Measurements from ENCODE around the gene YAF2.

The YAF2 gene

DNA sequence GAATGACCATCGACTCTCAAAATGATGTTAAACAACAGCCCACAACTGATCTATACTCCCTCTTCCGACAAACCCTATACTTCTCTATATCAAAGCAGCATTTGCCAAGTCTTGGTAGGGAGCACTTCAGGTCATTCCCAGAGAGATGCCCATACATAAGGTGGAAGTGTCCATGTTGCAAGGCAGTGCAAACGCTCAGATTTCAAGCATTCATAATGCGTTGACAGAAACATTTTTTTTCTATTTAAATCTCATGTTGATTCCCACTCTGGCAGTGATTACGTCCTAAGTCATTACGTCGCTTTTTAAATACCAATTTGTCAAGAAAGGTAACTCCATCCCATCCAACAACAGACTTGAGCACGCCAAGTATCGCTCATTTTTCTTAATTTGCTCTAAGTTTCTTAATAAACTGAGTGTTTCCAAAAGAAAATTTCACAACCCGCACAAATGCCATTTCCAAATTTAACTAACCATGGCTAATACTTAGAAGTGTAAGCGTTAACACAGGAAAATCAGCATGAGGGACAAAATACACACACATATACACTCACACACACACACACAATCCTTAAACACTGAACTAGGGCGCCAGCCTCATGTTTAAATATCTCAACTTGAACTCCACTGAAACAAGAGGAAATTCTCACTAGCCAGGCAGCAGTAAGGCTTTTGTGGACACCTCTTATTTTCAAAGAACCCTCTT is 94.4 kb downstream of the YAF2 start:
- DNase-seq = peak in 1 of 2 donors; percentile 13

DNA sequence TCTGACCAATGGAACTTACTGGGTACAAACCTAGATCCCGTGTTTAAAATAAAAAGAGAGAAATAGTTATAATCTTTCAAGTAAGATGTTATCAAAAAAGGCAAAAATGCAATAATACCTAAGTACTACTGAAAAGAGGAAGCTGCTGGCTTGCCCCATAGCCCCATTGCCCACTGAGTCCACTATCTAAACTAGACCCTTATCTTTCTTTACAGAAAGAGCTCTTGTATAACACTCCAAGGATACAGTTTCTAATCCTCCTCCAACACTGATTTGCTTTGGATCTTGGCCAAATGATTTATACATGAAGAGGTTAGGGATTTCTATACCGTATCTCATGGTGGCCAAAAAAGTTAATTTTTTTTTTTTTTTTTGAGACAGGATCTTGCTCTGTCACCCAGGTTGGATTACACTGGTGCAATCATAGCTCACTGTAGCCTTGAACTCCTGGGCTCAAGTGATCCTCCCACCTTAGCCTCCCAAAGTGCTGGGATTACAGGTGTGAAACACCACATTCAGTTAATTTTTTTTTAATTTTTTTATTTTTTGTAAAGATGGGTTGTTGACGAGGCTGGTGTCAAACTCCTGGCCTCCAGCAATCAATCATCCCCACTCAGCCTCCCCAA is 96.0 kb downstream of the YAF2 start:
- no peak for DNase-seq

DNA sequence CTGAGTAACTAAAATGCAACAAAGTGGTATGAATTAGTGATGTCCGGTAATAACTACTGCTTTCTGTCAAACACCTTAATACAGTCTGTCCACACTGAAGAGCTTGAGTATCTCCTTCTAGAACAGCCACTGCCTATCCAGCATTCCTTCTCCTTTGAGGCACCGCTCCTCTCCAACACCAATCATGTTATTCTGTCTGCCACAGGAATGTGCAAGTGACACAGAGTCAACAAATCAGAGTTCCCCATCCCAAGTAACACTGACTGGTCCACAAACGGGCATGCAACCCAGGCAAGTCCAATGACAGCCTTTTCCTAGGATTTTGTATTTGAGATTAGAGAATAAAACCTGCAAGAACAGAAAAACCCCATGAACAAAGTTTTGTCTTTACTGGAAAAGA is 97.1 kb downstream of the YAF2 start:
- DNase-seq = no peak

- DNase-seq = no peak
Measured at GRCh38 chr12:42135259-42135814, 102.7 kb downstream of the YAF2 start.

DNA sequence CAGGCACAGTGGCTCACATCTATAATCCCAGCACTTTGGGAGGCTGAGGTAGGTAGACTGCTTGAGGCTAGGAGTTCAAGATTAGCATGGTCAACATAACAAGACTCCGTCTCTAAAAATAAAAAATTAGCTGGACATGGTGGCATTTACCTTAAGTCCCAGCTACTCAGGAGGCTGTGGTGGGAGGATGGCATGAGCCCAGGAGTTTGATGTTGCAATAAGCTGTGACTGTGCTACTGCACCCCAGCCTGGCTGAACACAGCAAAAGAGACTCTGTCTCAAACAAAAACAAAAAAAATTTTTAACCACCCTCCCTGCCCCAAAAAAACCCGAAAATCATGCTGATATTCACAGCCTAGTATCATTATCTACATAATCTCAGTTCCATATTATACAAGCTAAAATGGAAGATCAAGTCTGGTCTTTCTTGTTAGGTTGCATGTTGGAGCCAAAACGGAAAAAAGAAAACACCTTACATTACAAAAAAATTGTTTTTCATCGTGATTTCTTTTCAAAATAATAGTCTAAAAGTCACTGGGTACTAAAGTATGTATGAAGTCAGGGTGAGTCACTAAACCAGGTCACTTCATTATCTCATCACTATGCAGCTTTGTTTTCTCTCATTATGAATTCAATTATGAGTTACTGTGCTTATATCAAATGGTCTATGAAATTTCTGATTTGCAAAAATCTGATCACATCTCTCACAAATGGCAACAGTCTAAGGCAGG is 107.2 kb downstream of the YAF2 start:
- no peak for DNase-seq

- DNase-seq = peak; percentile 22 to 61
Measured at GRCh38 chr12:42129595-42130204, 108.3 kb downstream of the YAF2 start.

- no peak for DNase-seq
Measured at GRCh38 chr12:42128888-42129287, 109.2 kb downstream of the YAF2 start.

DNA sequence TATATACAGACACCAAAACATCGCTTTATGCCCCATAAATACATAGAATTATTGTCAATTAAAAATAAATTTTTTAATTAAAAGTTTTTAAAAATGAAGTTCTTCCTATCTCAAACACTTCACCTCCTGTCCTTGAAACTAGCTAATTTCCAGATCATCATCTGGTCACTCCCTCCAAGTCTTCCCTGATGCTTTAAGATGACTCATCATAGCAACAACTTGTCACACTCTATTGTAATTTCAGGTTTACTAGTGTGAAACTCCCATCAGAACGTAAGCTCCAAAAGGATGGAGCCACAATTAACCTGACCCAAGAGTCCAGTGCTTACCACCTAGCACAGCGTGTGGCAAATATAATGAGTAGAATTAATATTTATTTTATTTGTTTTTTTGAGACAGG is 109.7 kb downstream of the YAF2 start:
- no peak for DNase-seq

- no peak for DNase-seq
Measured at GRCh38 chr12:42126963-42127362, 111.1 kb downstream of the YAF2 start.

DNA sequence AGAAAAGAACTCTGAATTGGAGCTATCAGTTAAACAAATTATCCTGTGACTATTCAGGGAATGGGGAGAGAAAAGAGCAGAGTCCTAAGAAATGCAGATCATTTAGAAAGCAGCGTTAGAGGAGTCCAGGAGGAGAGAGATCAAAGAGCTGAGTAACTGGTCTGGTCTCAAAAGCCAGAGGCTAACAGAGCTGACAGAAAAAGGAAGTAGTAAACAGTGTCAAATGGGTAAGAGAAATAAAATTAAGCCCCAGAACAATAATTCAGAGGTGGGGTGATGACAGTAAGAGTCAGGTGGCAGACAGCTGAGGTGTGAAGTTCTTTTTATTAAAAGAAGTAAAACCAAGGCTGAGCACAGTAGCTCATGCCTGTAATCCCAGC is 112.7 kb downstream of the YAF2 start:
- DNase-seq = no peak

GRCh38 chr12:42124764-42125387 is 113.2 kb downstream of the YAF2 start:
- no peak for DNase-seq

DNA sequence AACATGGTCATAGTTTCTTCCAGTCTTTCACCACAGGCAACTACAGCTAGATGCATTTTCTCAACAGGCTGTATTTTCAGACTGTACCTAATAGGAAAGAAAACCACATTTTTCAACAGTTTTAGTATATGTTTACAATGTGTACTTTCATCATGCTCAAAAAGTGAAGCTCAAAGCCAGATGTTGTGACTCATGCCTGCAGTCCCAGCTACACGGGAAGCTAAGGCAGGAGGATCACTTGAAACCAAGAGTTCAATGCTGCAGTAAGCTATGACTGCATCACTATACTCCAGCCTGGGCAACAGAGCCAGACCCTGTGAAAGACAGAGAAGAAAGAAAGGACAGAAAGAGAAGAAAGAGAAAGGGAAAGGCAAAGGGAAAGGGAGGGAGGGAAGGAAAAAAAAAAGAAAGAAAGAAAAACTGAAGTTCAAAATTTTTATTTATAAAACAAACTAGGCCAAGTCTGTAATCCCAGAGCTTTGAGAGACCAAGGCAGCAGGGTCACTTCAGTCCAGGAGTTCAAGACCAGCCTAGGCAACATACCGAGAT is 118.9 kb downstream of the YAF2 start:
- DNase-seq = no peak

DNA sequence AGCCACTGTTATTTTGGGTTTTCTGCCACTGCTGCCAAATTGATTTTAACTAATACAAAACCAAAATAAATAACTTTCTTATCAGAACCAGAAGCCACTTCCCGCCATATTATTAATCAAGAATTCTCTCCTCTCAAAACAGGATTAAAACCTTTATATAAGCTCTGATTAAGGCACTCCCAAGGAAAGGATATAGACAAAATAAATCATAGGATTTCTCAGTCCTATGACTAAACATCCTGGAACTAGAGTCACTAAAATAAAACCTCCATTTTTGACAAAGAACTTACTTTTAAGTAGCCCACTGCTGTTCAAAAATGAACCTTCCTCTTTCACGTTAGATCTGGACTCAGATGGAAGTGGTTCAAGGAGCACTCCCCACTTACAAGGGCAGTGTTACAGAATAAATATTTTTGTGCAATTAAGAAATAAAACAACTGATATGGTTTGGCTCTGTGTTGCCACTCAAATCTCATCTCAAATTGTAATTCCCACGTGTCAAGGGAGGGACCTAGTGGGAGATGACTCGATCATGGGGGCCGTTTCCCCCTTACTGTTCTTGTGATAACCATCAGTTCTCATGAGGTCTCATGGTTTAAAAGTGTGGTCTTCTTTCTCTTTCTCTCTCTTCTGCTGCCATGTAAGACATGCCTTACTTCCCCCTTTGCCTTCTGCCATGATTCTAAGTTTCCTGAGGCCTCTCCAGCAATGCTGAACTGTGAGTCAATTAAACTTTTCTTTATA is 119.7 kb downstream of the YAF2 start:
- no peak for DNase-seq

DNA sequence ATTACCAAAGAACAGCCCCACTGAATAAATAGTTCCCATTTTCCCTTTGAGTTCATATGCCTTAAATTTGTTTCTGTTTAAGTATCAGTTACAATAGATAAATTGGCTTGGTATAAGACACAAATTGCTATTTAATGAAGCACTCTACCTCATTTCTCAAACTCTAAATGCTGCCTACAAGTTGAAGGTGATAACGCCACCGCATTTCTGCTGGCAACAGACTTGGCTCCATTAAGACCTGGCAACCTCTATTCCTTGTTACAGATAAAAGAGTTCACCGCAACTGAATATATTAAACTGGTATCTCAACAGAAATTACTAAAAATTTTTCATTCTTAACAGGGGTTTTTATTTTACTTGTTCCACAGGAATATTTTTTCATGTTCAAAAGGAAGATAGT is 129.0 kb downstream of the YAF2 start:
- no peak for DNase-seq
